Hematopoietic multipotent progenitor cell treated with erythropoietin and hydrocortisone succinate and interleukin-3 and kit ligand, for 6 days (in vitro differentiated cells): ENCODE data around the gene SMAP1.

Source experiments
- DNase-seq: peaks from one replicate; pipeline ENCODE4 v3.0.0-alpha.2; 2015

Gene SMAP1

DNA sequence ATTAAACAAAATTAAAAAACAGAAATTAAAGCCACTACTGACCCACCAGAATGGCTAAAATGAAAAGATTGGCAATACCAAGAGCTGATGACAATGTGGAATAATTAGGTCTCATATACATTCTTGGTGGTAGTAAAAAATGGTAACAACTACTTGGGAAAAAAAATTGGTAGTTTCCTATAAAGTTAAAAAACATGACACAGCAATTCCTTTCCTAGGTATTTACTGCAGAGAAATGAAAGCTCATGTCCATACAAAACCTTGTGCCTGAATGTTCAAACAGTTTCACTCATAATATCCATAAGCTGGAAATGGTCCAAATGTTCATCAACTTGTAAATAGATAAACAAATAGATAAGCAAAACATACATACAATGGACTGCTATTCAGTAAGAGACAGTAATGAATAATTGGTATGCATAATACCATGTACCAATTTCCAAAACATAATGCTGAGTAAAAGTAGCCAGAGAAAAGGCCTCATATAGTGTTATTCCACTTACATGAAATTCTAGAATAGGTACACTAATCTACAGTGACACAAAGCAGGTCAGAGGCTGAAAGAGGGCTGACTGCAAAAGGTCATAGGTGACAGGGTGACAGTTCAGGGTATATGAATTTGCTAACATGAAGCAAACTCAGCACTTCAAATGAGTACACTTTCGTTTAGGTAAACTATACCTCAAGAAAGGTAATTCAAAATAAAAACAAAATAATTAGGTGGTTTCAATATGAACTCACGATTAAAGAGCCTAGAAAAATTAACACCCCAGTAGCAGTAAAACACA, 236.2 kb downstream of the SMAP1 start:
- DNase-seq, result no peak

- no peak for DNase-seq
Observed at GRCh38 chr6:70905742-70906141, 238.1 kb downstream of the SMAP1 start.
